Measurements from ENCODE around the gene SLFN13.

The SLFN13 gene

GRCh38 chr17:35486920-35487732, 38.6 kb upstream of the SLFN13 start:
- H3K4me3 ChIP-seq (replicated peaks in 1 of 2; ENCODE audit: low read depth in 2 of 2, low read length in 2 of 2), result peak overlapping the region; percentile 53 to 56
- TF ChIP-seq CTCF (IDR thresholded peaks at IDR 0.05; ENCODE audit: low read depth, low read length), result no peak
- DNase-seq (ENCODE audit: low read depth in 2 of 2), result peak; percentile 71 to 72

- no peak for TF ChIP-seq CTCF (IDR thresholded peaks at IDR 0.05; ENCODE audit: low read depth, low read length)
- no peak overlapping the region for H3K4me3 ChIP-seq (replicated peaks in 1 of 2; ENCODE audit: low read depth in 2 of 2, low read length in 2 of 2)
- no peak for DNase-seq (ENCODE audit: low read depth in 2 of 2)
These were observed 30.7 kb upstream of the SLFN13 start for GRCh38 chr17:35479271-35479670.

- TF ChIP-seq CTCF (IDR thresholded peaks at IDR 0.05; ENCODE audit: low read depth, low read length), result no peak
- no peak overlapping the region for H3K4me3 ChIP-seq (replicated peaks in 1 of 2; ENCODE audit: low read depth in 2 of 2, low read length in 2 of 2)
- DNase-seq (ENCODE audit: low read depth in 2 of 2), result no peak
These were observed 28.7 kb upstream of the SLFN13 start for GRCh38 chr17:35477248-35477647.

- no peak for TF ChIP-seq CTCF (IDR thresholded peaks at IDR 0.05; ENCODE audit: low read depth, low read length)
- no peak overlapping the region for H3K4me3 ChIP-seq (replicated peaks in 1 of 2; ENCODE audit: low read depth in 2 of 2, low read length in 2 of 2)
- DNase-seq (ENCODE audit: low read depth in 2 of 2), result no peak
These were observed 27.8 kb upstream of the SLFN13 start for GRCh38 chr17:35476283-35476820.

GRCh38 chr17:35468475-35468874, 19.9 kb upstream of the SLFN13 start:
- DNase-seq (ENCODE audit: low read depth in 2 of 2), result no peak
- no peak for TF ChIP-seq CTCF (IDR thresholded peaks at IDR 0.05; ENCODE audit: low read depth, low read length)
- H3K4me3 ChIP-seq (replicated peaks in 1 of 2; ENCODE audit: low read depth in 2 of 2, low read length in 2 of 2), result no peak overlapping the region

DNA sequence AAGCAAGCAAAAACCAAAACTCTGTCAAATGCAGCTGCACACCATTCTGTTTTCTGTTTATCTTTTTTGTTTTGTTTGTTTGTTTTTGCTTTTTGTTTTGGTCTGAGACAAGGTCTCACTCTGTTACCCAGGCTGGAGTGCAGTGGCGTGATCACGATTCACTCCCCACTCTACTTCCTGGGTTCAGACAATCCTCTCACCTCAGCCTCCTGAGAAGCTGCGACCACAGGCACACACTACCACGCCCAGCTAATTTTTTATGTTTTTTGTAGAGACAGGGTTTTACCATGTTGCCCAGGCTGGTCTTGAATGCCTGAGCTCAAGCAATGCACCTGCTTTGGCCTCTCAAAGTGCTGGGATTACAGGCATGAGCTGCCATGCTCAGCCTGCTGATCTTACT, 19.3 kb upstream of the SLFN13 start:
- H3K4me3 ChIP-seq (replicated peaks in 1 of 2; ENCODE audit: low read depth in 2 of 2, low read length in 2 of 2), result no peak overlapping the region
- no peak for TF ChIP-seq CTCF (IDR thresholded peaks at IDR 0.05; ENCODE audit: low read depth, low read length)
- DNase-seq (ENCODE audit: low read depth in 2 of 2), result no peak

All from cardiac fibroblast (primary cell).